ENCODE measurements around the gene CT47A7.
"Not testable (repeated sequence)": the region's sequence is repeated elsewhere in the genome, so short reads cannot be mapped to it uniquely, and the experiment has no call there.

- TF ChIP-seq CTCF (conservative IDR thresholded peaks at IDR 0.05; ENCODE audit: low read depth in 2 of 2); EZH2 (IDR thresholded peaks at IDR 0.05; ENCODE audit: low read depth, unreplicated experiment); EZH2phosphoT487 (IDR thresholded peaks at IDR 0.05; ENCODE audit: unreplicated experiment); POLR2AphosphoS5 (IDR thresholded peaks at IDR 0.05; ENCODE audit: low read depth); ZNF331 (CRISPR knock-in tag; IDR thresholded peaks at IDR 0.05; ENCODE audit: low read depth); REST (IDR thresholded peaks at IDR 0.05; ENCODE audit: unreplicated experiment); JUNB (IDR thresholded peaks at IDR 0.05; ENCODE audit: unreplicated experiment); CREB1 (CRISPR knock-in tag; IDR thresholded peaks at IDR 0.05; ENCODE audit: low read depth); STAT1 (IDR thresholded peaks at IDR 0.05; ENCODE audit: unreplicated experiment); NANOG (IDR thresholded peaks at IDR 0.05; ENCODE audit: borderline replicate concordance); ZNF114 (CRISPR knock-in tag; IDR thresholded peaks at IDR 0.05): not testable (repeated sequence)
- TF ChIP-seq, protein P1, sequence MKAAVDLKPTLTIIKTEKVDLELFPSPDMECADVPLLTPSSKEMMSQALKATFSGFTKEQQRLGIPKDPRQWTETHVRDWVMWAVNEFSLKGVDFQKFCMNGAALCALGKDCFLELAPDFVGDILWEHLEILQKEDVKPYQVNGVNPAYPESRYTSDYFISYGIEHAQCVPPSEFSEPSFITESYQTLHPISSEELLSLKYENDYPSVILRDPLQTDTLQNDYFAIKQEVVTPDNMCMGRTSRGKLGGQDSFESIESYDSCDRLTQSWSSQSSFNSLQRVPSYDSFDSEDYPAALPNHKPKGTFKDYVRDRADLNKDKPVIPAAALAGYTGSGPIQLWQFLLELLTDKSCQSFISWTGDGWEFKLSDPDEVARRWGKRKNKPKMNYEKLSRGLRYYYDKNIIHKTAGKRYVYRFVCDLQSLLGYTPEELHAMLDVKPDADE (IDR thresholded peaks at IDR 0.05) = not testable (repeated sequence)
These were observed at the start of gene CT47A7 for GRCh38 chrX:120956500-120956899.
